Activated CD4-positive, alpha-beta T cell treated with anti-CD3 and anti-CD28 coated beads, Interleukin-2, Interleukin-4, amounts not matched to agents 100 ng/mL and 50 ng/mL, durations not matched to agents 16 hours and 8 hours (primary cell): ENCODE measurements around the gene PERP.
"Not testable (repeated sequence)": the region's sequence is repeated elsewhere in the genome, so short reads cannot be mapped to it uniquely, and the experiment has no call there.

Experiments used
- DNase-seq: peaks from one replicate; pipeline ENCODE4 v3.0.0-alpha.2; 2020; ENCODE audit warnings: low spot score

Gene PERP

GRCh38 chr6:138107078-138107751 lies at the start of gene PERP:
TSS of gene PERP (minus strand) at chr6:138107419. CDS start at chr6:138107340, 79 bp downstream.
- DNase-seq, result peak; percentile 65

DNA sequence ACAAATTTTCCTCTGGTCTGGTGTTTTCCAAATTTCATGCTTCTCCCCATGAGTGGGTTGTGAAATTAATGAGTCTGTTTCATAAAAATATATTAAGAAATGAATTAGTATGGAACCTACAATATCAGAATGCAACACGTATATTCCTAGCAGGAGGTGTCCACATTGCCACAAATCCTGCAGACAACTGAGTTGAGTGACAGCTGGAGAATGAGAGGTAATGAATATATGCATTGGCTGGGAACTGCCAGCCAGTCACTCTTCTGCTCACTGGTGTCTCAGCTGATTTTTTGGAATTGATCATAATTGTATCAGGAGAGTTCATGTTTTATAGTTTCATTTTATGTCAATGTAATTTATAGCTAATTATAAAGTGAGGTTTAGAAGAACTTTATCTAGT lies 48.2 kb upstream of the PERP start:
- DNase-seq, result no peak

DNA sequence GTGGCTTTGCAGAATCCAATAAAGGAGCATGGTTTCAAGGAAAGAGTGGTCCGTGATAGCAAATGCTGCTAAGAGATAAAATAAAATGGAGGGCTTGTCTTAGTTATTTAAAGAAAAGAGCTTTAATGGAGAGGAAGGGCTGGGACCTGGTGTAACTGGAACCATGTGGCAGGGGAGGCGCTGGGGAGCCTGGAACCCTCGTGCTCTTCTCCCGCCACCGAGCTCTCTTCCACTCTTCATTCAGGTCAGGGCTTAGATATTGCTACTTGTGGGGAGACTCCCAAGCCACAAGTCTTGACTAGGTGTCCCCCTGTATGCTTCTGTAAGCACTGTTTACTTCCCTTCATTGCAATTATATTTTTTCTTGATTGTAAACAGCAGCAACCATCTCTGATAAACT lies 39.3 kb upstream of the PERP start:
- DNase-seq, result no peak

DNA sequence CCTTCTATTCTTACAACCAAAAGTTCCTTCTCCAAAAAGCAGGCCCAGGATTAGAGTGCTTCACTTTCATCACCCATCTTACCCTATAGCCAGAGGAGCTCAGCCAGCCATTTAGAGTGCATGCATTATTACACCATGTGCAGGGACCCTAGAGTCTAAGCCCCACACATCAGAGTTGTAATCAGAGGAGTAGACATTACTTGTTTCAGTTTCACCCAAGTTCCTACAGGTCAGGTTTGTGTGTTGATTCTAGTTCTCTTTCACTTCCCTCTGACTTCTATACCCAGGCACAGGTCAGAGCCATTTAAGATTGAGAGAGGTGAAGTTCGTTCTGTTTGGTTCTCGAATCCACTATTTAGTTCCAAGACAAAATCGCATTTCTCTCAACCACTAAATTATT lies 38.2 kb upstream of the PERP start:
- no peak for DNase-seq

DNA sequence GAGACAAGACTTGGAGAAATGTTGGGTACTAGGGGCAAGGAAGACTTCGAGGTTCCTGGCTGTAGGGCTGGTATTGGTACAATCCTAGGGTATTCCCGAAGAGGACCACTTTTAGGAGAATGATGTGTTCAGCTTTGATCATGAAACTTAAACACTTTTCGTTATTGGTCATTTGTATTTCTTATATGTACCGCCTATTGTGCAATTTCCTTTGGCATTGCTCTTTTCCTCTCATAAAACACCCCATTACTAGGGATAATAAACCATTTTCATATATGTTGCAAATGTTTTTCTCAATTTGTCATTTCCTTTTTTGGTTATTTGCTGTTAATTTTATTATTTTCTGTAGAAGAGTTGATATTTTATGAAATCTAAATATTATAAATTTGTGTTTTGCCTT lies 35.6 kb upstream of the PERP start:
- DNase-seq, result no peak

DNA sequence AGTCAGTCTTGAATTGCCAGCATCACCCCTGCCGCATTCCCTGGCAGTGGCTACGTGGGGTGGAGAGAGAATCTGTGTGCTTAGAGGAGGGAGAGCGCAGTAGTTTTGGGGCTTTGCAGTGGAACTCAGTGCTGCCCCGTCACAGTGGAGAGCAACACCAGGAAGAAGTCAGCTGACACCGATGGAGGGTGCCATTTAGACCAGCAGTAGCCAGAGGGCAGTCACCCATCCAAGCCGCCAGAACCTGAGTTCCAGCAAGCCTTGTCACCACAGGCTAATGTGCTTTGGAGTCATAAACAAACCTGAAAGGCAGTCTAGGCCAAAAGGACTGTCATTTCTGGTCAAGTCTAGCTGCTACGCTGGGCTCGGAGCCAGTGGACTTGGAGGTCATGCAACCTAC lies 22.0 kb upstream of the PERP start:
- DNase-seq, result no peak

DNA sequence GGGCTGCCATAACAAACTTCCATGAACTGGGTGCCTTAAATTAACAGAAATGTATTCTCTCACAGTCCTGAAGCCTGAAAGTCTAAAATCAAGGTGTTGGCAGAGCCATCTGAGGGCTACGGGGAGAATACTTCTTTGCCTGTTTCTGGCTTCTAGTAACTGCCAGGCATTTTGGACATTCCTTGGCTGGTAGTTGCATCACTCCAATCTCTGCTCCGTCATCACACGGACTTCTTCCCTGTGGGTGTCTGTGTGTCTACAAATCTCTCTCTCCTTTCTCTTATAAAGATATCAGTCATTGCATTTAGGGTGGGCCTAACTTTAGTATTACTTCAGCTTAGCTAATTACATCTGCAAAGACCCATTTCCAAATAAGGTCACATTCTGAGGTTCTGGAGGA lies 20.9 kb upstream of the PERP start:
- no peak for DNase-seq

DNA sequence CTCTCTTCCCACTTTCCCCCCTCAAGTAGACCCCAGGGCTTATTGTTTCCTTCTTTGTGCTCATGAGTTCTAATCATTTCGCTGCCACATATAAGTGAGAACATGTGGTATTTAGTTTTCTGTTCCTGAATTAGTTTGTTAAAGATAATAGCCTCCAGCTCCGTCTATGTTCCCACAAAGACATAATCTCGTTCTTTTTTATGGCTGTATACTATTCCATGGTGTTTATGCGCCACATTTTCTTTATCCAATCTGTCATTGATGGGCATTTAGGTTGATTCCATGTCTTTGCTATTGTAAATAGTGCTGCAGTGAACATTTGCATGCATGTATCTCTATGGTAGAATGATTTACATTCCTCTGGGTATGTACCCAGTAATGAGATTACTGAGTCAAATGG lies 16.9 kb upstream of the PERP start:
- DNase-seq, result no peak

- DNase-seq, result no peak
Observed at GRCh38 chr6:138119976-138120375, 12.8 kb upstream of the PERP start.

- not testable (repeated sequence) for DNase-seq
Observed at GRCh38 chr6:138119229-138119628, 12.0 kb upstream of the PERP start.

GRCh38 chr6:138117376-138117914 lies 10.2 kb upstream of the PERP start:
- DNase-seq, result no peak

GRCh38 chr6:138116661-138116999 lies 9.4 kb upstream of the PERP start:
- no peak for DNase-seq

DNA sequence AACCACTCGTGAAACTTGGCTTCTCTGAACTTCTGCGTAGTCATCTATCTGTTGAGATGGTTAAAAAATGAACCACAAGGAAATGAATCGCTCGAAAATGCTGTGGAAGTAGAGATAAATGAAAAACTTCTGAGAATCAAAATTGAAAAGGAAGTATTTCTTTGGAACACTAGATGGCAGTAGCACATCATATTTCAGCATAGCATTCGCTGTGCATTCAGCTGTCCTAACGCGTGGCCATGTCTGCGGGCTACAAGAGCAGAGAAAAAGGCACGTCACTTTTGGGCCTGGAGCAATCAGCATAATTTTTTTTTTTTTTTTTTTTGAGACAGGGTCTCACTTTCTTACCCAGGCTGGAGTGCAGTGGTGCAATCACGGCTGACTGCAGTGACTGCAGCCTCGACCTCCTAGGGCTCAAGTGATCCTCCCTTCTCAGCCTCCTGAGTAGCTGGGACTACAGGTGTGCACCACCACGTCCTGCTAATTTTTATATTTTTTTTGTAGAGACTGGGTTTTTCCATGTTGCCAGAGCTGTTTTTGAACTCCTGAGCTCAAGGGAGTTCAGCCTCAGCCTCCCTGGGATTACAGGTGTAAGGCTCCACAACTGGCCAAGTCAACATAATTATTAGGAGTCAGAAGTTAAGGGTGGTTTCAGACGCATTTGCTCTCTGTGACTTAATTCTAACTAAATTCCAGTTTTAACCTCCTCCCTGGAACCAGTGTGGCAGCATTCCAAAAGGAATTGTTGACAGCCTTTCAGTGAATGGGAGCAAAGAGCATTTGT lies 8.8 kb upstream of the PERP start:
- DNase-seq, result peak; percentile 68

DNA sequence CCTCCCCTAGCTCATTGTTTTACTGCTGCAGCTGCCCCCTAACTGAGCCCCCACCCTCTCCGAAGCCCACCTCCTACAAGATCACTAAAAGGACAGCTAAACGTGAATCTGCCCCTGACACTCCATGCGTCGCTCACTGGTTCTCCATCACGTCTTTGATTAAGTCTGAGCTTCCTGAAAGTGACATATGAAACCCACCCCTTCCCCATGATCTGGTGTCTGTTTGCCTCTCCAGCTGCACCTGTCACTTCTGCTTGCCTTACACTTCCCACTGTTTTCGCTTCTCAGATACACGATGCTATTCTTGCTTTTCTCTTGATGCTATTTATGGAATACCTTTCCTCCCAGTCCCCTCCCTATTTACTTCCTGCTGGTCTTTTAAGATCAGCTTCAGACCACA lies 8.0 kb upstream of the PERP start:
- no peak for DNase-seq

DNA sequence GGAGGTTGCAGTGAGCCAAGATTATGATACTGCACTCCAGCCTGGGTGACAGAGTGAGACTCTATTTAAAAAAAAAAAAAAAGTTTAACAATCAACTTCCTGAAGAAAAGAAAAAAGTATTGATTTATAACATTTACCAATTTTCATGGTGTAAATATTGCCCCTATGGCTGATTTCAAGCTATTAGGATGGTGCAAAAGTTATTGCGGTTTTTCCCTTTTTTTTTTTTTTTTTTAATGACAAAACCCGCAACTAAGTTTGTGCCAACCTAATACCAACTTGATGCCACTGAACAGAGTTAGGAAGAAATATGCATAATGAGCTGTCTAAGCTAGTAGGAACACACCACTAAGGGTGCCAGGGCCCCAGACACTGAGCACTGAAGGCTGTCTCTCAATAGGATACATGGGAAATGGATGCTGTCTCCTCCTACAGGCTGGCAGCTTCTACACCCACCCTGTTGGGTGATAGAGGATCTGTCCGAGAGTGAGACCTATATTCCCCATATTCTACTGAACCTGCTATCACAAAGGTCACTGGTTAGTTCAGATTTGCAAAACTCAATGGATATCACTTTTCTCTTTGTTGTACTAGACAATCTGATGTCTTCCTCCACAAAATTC lies 6.5 kb upstream of the PERP start:
- no peak for DNase-seq

DNA sequence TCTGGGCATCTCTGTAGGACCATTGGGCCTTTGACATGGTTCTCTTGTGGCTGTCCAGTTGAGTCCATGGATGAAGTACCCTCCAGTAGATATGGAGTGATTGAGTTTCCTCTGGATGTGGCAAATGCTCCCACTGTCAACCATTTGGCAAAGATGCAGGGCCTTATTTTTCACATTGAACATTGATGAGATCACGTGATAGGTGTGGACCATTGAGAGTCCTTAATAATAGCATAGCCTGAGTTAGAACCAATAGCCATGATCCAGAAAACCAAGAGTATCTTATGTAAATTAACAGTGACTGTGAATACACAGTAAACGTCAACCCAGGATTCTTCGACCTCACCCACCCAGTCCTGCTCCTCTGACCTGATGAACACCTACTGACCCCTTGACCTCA lies 3.0 kb upstream of the PERP start:
- no peak for DNase-seq

DNA sequence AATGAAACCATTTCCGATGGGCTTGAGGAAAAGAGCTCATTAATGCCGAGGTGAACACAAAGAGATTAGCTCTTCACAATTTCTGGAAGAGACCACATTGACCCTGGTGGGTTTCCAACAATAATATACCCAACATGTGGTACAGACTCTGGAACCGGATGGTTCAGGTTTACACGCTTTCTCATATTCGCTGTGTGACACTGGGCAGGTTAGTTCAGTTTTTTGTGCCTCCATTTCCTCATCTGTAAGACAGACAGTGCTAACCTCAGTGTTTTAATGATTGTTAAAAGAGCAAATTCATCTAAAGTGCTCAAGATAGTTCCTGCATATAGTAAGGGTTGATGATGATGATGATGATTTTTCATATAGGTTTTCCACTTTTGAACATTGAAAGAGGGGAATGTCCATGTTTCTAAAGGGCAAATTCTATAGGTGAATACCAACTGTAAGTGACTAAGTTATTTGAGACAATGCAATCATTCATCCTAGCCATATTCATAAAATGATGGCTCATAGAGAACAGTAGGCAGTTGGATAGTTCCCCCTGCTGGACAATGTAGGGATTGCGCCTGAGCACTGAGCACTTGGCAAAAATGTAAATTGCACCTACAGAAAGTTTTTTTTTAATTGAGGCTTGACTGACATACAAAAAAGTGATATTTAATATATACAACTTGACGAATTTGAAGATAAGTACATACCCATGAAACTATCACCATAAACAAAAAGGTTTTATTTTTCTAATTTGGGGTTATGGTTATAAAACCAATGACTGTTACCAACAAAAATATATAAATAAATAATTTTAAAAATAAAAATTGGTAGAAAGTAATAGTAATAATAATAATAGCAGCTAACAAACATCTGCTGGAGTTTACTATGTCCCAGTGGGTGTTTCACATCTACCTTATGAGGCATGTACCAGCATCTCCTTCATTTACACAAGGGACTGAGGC lies 2.1 kb upstream of the PERP start:
- DNase-seq, result peak; percentile 80

- DNase-seq, result peak; percentile 12
Observed at GRCh38 chr6:138107752-138108592, 753 bp upstream of the PERP start.

DNA sequence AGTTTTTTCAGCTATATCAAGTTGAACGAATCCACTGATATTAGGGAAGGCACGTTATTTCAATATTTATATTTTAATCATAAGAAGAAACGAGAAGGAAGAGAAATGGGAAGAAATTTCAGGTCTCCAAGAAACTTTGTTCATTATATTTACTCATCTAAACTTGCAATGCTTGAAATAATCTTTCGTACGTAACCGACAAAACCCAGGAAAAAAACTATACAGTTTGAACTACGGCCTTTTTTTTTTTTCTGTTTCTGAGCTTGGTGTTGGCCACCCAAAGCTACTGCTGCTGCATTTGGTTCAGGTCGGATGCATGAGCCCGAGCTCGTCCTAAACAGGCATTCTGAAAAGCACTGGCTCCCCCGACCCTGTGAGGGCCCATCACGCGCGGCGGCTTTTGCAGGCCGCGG lies 548 bp downstream of the PERP start:
- no peak for DNase-seq

DNA sequence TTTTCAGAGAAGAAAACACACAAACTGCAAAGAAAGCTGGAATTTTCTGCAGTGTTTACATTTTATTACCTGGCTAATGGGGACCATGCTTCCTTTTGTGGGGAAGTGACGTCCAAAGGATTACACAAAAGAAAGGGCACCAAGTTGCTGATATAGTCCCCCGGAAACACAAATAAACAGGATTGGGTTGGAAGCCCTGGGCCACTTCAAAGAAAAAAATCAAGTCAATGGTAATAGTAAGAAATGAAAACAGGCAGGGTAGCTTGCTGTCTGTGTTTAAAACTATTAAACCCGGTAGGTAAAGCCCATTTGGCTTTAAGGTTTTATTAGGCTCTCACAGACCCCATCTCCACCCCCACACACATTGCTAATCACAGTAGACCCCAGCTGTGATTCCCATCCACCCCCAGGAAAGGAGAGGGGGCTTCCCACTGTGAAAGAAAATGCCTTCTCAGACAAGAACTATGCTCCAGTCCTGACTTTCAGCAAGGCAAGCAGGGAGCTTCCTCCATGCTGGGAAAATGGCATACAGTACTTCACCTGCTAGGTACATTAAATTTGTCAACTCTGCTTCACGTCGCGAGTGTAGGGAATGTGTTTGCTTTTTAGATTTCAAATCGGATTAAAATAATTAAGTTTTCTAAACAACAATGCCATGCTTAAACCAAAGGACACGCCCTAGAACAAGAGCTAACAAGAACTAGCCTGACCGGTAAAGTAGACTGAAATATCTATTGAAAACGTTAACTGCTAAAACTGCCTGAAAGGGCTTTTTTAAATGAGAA lies 1.1 kb downstream of the PERP start:
- DNase-seq, result no peak
